Erythroblast (primary cell): ENCODE measurements around the gene H2AZ1.

Experiments used
- GATA1 ChIP-seq: IDR thresholded peaks from 2 replicates; pipeline ENCODE4 v1.6.1; 2011; ENCODE audit warnings: low read depth, mild to moderate bottlenecking, control low read depth, low read length, moderate library complexity
- POLR2A ChIP-seq: IDR thresholded peaks from 2 replicates; pipeline ENCODE4 v1.6.1; 2011; ENCODE audit warnings: mild to moderate bottlenecking, low read length

GRCh38 chr4:99965173-99965572, 15.1 kb upstream of the H2AZ1 start:
- TF ChIP-seq POLR2A (no peak), GATA1 (no peak)
